ENCODE data around the gene UBAP2.
"Not testable (repeated sequence)": the region's sequence is repeated elsewhere in the genome, so short reads cannot be mapped to it uniquely, and the experiment has no call there.

The UBAP2 gene

GRCh38 chr9:33962468-33962867, 86.2 kb downstream of the UBAP2 start:
- not testable (repeated sequence) for DNase-seq

- DNase-seq = no peak
Observed at GRCh38 chr9:33959725-33960124, 89.0 kb downstream of the UBAP2 start.

- DNase-seq = no peak
Observed at GRCh38 chr9:33956544-33956943, 92.1 kb downstream of the UBAP2 start.

GRCh38 chr9:33952066-33952465, 96.6 kb downstream of the UBAP2 start:
- no peak for DNase-seq

DNA sequence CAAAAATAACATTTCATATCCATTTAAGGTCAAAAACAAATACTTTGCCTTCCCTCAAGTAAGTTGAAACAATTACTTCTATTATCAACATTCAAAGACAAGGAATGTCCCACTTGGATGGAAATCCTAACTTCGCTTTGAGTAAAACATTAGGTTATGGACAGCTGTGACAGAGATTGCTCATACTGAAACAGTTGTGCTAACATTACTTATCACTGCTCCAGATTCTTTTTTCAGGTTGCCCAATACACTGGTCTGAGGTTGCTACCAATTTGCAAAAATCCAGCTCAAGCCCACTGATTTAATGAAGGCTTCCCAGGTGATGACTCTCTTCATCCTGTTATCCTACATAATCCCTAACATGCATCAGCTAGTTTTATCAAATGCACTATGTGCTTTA, 98.3 kb downstream of the UBAP2 start:
- no peak for DNase-seq

DNA sequence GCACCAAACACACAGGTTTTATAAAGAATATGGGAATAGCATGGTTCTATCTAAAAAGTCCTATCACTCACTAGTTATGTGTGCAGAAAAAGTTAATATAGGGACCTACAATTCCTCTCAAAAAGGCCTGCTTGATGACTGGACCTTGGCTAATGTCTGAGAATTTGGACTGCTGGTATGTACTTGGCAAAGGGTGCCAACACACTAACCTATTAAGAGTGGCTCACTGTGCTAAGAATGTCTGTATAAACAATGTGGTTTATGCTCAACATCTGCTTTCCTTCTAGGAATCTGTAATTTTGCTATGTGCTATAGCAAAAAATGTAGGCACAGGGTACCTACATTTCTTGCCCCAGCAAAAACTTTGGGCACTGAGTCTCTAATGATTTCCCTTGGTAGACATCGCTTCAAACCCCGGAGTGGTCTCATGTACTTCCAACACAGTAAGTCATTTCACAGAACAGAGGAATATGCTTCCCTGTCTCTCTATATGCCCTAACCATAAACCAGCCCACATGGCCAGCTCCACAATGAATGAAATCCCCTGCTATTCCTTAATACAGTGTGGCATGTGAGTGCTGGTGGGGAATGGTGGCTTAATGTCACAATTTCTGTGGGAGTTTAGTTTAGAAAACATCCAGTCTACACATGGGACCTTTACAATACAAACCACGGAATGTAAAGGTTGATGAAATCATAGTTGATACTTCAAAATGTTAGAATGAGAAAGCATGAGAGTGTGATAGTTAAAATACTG, 101.7 kb downstream of the UBAP2 start:
- no peak for DNase-seq

GRCh38 chr9:33943389-33943788, 105.3 kb downstream of the UBAP2 start:
- no peak for DNase-seq

DNA sequence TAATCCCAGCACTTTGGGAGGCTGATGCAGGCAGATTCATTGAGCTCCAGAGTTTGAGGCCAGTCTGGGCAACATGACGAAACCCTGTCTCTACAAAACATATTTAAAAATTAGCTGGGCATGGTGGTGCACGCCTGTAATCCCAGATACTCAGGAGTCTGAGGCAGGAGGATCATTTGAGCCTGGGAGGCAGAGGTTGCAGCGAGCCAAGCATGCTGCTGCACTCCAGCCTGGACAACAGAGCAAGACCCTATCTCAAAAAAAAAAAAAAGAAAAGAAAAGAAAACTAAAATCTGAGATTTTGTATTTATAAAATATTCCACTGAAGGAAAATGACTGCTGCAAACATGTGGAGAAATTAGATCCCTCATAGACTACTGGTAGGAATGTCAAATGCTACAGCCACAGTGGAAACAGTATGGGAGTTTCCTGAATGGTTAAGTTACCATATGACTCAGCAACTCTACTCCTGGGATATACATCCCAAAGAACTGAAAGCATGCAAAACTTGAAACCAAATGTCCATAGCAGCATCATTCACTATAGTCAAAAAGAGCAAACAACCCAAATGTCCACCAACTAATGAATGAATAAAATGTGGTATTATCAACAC, 106.1 kb downstream of the UBAP2 start:
- DNase-seq = no peak

DNA sequence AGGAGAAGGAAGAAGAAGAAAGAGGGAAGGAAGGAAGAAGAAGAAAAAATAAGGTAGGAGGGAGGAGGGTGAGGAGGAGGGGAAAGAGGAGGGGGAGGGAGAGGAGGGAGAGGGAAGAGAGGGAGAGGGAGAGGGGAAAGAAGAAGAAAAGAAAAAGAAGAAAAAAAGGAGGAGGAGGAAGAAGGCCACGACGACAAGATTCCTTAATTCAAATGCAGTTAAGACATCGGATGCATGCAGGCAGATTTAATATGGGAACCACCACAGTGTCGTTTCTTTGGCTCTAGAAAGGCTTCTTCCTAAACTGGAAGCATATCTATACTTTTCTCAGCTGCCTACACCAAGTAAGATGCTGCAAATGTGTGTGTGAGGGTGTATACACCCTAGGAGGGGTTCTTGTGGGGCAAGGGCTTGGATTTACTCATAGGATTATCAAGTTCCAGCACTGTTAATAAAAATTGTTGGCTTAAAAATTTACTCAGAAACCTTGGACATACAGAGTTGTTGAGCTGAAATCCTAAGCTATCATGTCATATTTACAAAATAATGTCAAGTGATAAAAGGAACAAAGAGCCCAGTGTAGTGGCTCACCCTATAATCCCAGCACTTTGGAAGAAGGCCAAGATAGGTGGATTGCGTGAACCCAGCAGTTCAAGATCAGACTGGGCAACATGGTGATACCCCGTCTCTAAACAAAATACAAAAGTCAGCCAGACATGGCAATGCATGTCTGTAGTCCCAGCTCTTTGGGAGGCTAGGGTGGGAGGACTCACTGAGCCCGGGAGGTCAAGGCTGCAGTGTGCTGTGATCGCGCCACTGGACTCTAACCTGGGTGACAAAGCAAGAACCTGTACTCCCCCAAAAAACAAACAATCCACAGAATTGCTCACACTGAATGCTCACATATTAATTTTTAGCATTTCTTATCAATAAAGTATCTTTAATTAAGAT, 108.5 kb downstream of the UBAP2 start:
- no peak for DNase-seq

DNA sequence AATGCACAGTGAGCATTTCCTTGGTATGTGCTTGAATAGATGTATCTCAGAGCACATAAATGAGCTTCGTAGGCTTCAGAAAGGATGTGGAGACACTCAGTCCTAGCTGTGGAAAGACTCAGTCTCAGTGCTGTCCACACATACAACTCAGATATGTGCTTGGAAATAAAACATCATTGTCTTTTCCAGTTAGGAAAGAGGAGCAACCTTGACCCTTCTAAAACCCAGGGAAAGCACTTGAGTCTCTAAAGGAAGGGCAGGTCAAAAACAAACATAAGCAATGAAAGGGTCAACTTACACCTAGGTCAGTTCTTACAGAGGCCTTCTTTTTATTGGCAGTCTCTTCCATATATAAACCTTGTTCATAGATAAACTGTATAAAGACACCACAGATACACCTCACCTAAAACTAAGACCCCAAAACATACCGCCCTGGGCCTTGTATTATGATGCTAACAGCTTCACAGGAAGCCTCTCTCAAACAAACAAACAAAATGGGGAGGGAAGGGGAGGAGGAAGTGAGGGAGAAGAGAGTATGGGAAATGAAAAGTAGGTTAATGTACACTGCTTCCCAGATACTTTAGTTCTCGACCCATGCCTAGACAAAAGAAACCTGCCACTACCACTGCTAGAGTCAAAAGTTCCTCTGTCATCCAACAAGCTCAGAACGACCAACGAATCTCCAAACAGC, 114.4 kb downstream of the UBAP2 start:
- DNase-seq = no peak

GRCh38 chr9:33932078-33932807, 116.4 kb downstream of the UBAP2 start:
- no peak for DNase-seq

DNA sequence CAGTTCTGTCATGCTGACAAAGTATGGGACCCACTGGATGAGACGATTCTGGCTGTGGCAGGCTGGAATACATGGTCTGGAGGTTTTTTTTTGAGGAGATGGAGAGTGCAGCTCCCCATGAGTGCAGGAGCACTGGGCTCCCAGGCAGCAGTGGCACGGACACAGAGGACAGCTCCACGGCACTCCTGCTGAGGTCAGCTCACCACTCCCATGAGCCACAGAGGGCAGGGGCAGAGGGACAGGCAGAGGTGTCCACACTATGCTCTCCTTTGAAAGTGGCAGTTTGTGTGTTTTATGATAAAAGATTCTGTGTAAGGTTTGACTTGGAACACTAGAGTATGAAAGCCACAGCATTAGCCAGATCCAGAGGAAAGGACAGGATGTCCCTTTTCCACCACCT, 117.4 kb downstream of the UBAP2 start:
- no peak for DNase-seq

DNA sequence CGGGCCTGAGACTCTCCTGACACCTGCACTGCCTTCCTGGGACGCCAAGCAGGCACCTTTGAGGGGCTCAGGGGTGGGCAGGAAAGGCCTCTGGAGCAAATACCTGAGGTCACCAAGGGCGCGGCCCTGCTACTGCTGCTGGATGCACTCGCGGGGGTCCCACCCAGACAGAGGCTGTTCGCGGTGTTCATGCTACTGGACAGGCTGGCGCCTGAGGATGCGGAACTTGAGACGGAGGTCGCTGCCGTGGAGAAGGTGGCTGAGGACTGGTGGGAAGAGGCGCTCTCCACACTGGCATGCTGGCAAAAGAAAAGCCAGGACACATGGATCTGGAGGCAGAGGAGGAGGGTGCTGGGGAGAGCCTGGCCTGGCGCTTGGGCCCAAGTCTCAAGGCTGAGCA, 121.0 kb downstream of the UBAP2 start:
- DNase-seq = no peak

DNA sequence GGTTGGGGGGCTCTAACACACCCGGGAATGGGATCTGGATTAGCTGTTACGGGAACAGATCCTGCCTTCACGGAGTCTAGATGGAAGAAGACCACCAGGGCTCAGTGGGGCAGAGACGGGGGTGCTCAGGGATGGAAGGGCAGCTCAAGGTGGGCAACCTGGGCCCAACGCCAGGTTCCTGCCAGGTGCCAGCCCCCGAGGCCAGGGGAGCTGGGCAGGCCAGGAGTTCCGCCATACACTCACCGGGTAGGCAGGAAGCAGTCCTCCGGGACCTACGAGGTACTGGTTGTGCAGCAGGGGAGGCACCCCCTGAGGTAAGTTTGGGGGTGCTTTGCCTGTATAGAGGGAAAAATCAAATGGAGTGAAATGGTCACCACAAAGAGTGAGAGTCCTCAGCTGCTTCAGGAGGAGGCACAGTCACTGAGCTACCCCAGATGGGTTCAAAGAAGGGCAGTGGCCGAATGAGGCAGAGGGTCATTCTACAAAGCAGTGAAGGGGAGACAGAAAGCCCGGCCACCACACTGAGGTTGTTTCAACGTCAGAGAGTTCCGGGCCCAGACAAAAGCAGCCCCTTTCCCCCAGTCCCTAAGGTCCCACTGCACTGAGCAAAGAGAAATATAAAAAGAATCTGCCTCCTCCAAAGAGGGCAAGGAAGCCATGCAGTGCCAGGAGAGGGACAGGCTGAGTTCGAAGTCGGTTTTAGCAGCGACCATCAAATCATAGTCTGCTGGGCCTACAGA, 121.8 kb downstream of the UBAP2 start:
- no peak for DNase-seq

- DNase-seq = peak; percentile 58
Observed at GRCh38 chr9:33924978-33925797, 123.5 kb downstream of the UBAP2 start.

DNA sequence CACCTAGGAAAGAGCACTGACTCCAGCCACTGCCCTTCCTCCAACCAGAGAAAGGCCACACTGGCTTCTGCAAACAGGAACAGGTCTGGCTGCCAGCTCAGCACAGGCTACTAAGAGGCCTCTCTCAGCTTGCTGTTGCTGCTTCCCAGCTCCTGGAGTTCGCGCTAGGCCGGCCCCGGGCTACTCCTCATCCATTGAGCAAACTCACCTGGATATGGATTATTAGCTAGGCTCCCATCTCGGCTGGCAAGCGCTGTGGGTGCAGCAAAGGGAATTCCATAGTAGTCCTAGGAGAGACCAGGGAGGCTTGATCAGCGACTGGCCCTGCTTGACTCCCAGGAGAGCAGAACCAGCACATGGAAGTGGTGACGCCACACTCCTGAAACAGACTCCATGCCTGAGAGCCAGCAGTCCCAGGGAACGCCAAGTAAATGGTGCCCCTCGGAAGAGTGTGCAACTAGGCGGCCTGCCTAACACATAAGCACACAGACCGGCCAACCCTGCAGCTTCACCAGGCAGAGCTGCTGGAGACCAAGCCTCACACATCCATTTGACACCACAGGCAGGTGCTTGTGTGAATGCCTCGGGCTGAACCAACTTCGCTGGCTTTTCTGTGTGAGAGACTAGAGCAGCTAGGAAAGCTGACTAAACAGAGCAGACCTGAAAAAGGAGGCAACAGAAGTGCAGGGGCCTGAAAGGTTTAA, 124.5 kb downstream of the UBAP2 start:
- no peak for DNase-seq

DNA sequence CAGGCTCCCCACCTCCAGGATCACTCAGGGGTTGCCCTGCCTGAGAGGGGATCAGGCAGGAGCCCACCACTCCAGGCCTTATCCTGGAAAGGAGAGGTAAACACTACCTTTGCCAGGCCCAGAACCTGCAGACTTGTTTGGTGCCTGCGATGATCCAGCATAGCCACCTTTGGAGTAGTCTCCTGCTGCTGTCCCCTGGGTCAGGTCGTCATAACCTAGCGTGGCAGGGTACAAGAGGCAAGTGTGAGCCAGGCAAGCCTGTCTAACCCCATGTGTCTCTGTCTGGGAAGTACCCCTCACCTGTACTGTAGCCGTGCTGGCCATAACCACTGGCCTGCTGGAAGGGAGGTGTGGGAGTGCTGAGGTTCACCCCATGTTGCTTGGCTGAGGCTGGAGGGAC, 125.6 kb downstream of the UBAP2 start:
- no peak for DNase-seq

DNA sequence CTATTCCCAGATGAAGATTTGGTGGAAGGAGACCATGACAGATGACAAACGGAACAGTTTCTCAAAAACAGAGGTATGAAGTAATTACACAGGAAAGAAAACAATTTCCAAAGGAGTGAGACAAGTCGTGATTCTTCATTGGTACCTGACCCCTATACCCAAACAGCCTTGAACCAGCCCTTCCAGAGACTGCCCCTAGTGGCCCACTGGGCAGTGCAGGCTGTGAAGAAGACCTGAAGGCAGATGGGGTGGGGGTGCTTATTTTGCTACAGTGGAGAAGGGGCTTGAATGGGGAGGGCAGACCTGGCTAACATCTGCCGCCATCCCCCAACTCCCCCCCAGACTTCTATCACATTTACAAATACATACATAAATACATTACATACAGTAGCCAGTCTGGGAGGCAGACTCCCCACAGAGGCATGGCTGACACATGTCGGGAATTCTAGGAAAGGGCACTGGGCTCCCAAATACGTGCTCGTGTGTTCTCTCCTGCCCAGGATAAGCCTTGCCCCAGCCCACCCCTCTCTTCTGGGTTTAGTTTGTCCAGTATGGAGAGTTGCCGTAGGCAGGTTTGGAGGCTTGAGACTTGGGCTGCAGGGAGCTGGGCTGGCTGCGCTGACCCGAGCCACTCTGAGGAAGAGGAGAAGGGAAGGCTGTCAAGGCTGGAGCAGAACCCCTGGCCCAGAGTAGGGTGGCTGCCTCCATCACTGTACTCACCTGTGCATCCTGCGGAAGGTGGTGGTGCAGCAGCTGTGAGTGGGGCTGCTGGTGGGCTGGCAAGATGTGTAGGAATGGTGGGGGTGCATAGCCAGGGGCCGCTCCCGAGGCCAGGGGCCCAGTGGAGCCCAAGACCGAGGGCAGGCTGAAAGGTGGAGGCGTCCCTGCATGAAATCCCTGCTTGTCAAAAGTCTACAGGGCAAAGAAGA, 126.5 kb downstream of the UBAP2 start:
- peak; percentile 6 for DNase-seq
